HG02763 (cell line): Measurements from ENCODE around the gene ITGB8.

Source experiments
- ATAC-seq: cut with Tn5 transposase; IDR thresholded peaks from one replicate; pipeline ENCODE4 v1.9.1; 2021; ENCODE audit warnings: mild to moderate bottlenecking, moderate library complexity; ENCODE audit not compliant: unreplicated experiment

ITGB8 gene

GRCh38 chr7:20408467-20408826 lies 77.7 kb downstream of the ITGB8 start:
- ATAC-seq, result no peak

GRCh38 chr7:20409961-20410360 lies 79.3 kb downstream of the ITGB8 start:
- no peak for ATAC-seq

- ATAC-seq, result no peak
These were observed 80.7 kb downstream of the ITGB8 start for GRCh38 chr7:20411372-20411771.

GRCh38 chr7:20412032-20412431 lies 81.3 kb downstream of the ITGB8 start:
- no peak for ATAC-seq

GRCh38 chr7:20417260-20417659 lies 86.6 kb downstream of the ITGB8 start:
- no peak for ATAC-seq

GRCh38 chr7:20417675-20418382 lies 87.1 kb downstream of the ITGB8 start:
- ATAC-seq, result no peak

GRCh38 chr7:20424500-20424899 lies 93.8 kb downstream of the ITGB8 start:
- ATAC-seq, result no peak

- no peak for ATAC-seq
These were observed 100.0 kb downstream of the ITGB8 start for GRCh38 chr7:20430664-20431063.

GRCh38 chr7:20431146-20431545 lies 100.4 kb downstream of the ITGB8 start:
- no peak for ATAC-seq

GRCh38 chr7:20432071-20432470 lies 101.4 kb downstream of the ITGB8 start:
- no peak for ATAC-seq

- no peak for ATAC-seq
These were observed 104.6 kb downstream of the ITGB8 start for GRCh38 chr7:20435305-20435704.

- ATAC-seq, result no peak
These were observed 107.5 kb downstream of the ITGB8 start for GRCh38 chr7:20438248-20438647.

GRCh38 chr7:20438694-20439376 lies 108.1 kb downstream of the ITGB8 start:
- peak; percentile 81 for ATAC-seq

- ATAC-seq, result no peak
These were observed 108.9 kb downstream of the ITGB8 start for GRCh38 chr7:20439416-20440185.

- ATAC-seq, result no peak
These were observed 109.9 kb downstream of the ITGB8 start for GRCh38 chr7:20440472-20441105.

GRCh38 chr7:20441346-20441745 lies 110.6 kb downstream of the ITGB8 start:
- no peak for ATAC-seq

GRCh38 chr7:20441991-20442441 lies 111.3 kb downstream of the ITGB8 start:
- ATAC-seq, result no peak

- ATAC-seq, result no peak
These were observed 112.3 kb downstream of the ITGB8 start for GRCh38 chr7:20442951-20443350.

- no peak for ATAC-seq
These were observed 113.5 kb downstream of the ITGB8 start for GRCh38 chr7:20444030-20444800.

- ATAC-seq, result peak; percentile 80
These were observed 116.4 kb downstream of the ITGB8 start for GRCh38 chr7:20447021-20447650.
